ENCODE data around the gene SRSF9. TPM values are rescaled to one million over a fixed set of nuclear protein-coding genes. Genes with fewer than 3 reads are reported as not detected.

Gene SRSF9
- total RNA-seq, 1 donor from 2014 or later, result 113 TPM

DNA sequence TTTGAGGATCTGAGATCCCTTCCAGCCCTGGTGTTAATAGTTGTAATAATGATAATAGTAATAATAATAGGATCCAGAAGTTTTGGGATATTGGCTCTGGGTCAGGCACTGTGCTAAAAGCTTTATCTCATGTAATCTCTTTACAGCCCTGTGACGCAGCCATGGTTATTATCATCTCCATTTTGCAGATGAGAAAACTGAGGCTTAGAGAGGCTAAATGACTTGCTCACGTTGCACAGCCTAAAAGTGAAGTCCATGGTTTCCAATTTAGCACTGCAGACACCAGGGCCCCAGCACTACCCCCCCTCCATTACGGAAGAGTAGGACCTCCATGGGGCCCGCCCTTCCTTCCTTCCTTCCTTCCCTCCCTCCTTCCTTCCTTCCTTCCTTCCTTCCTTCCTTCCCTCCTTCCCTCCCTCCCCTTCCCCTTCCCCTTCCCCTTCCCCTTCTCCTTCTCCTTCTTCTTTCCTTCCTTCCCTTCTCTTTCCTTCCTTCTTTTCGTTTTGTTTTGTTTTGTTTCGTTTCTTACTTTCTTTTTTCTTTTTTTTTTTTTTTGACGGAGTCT is 46.6 kb downstream of the SRSF9 start:
- Mint-ChIP-seq H3K27me3 (ENCODE audit: low read depth) (no peaks in the 10 kb centered on the region), H3K27ac (ENCODE audit: unreplicated experiment) (peak overlapping the region; percentile 17), H3K36me3 (ENCODE audit: low read depth) (no peaks in the 10 kb centered on the region), H3K4me3 (ENCODE audit: unreplicated experiment) (no peak overlapping the region), H3K4me1 (ENCODE audit: low read depth) (no peaks in the 10 kb centered on the region), H3K9me3 (ENCODE audit: low read depth) (no peaks in the 10 kb centered on the region)
- no peak for TF ChIP-seq CTCF (IDR thresholded peaks at IDR 0.05)
- DNase-seq (ENCODE audit: low spot score), result no peak

DNA sequence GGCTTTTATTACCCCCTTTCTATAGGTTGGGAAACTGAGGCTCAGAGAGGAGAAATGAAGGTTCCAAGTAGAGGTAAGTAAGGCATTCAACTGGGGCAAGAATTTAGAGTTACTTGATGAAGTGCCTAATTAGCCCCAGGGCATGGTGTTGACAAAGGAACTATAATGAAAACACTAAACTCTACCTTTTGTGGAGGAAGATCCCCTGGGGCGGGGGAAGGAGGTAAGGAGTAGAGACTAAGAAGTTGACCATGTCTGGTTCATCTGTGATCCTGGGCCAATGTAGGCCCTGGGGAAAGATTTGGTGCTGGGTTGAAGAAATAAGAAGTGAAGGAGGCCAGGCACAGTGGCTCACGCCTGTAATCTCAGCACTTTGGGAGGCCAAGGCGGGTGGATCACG is 47.8 kb downstream of the SRSF9 start:
- no peak for TF ChIP-seq CTCF (IDR thresholded peaks at IDR 0.05)
- Mint-ChIP-seq H3K36me3 (ENCODE audit: low read depth) (no peaks in the 10 kb centered on the region), H3K27me3 (ENCODE audit: low read depth) (no peaks in the 10 kb centered on the region), H3K4me1 (ENCODE audit: low read depth) (no peaks in the 10 kb centered on the region), H3K9me3 (ENCODE audit: low read depth) (no peaks in the 10 kb centered on the region), H3K27ac (ENCODE audit: unreplicated experiment) (no peak overlapping the region), H3K4me3 (ENCODE audit: unreplicated experiment) (no peak overlapping the region)
- DNase-seq (ENCODE audit: low spot score), result no peak

- Mint-ChIP-seq H3K27me3 (ENCODE audit: low read depth) (no peaks in the 10 kb centered on the region), H3K9me3 (ENCODE audit: low read depth) (no peaks in the 10 kb centered on the region), H3K4me3 (ENCODE audit: unreplicated experiment) (no peak overlapping the region), H3K27ac (ENCODE audit: unreplicated experiment) (no peak overlapping the region), H3K36me3 (ENCODE audit: low read depth) (no peaks in the 10 kb centered on the region), H3K4me1 (ENCODE audit: low read depth) (no peaks in the 10 kb centered on the region)
- TF ChIP-seq CTCF (IDR thresholded peaks at IDR 0.05), result no peak
- no peak for DNase-seq (ENCODE audit: low spot score)
Measured at GRCh38 chr12:120417917-120418580, 51.5 kb downstream of the SRSF9 start.

DNA sequence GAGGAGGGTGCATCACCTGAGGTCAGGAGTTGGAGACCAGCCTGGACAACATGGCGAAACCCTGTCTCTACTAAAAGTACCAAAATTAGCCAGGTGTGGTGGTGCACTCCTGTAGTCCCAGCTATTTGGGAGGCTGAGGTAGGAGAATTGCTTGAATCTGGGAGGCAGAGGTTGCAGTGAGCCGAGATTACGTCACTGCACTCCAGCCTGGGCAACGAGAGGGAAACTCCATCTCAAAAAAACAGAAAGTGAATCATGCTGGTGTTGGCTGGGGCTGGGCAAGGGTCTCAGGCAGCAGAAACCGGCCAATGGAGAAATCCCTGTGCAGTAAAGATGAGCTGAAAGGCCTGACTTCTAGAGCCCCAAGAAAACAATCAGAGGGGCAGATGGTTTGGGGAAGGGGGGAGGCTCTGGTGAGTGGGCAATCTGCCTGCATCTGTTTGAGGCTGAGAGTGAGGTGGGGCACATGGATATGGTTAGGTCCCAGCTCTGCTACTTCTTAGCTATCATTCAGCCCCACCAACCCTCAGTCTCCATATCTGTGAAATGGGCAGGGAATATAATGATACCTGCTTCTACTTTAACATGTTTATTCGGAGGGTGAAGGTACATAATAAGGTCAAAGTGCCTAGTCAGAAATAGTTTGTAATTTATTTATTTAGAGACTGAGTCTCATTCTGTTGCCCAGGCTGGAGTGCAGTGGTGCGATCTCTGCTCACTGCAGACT is 52.9 kb downstream of the SRSF9 start:
- no peak for DNase-seq (ENCODE audit: low spot score)
- no peaks in the 10 kb centered on the region for H3K36me3 Mint-ChIP-seq (ENCODE audit: low read depth)
- H3K9me3 Mint-ChIP-seq (ENCODE audit: low read depth), result no peaks in the 10 kb centered on the region
- H3K4me3 Mint-ChIP-seq (ENCODE audit: unreplicated experiment), result no peak overlapping the region
- H3K4me1 Mint-ChIP-seq (ENCODE audit: low read depth), result no peaks in the 10 kb centered on the region
- H3K27me3 Mint-ChIP-seq (ENCODE audit: low read depth), result peaks cover 2% of the 10 kb centered on the region
- no peak overlapping the region for H3K27ac Mint-ChIP-seq (ENCODE audit: unreplicated experiment)
- no peak for TF ChIP-seq CTCF (IDR thresholded peaks at IDR 0.05)

GRCh38 chr12:120413901-120414695 is 55.5 kb downstream of the SRSF9 start:
- TF ChIP-seq CTCF (IDR thresholded peaks at IDR 0.05), result no peak
- no peaks in the 10 kb centered on the region for H3K9me3 Mint-ChIP-seq (ENCODE audit: low read depth)
- H3K27me3 Mint-ChIP-seq (ENCODE audit: low read depth), result peaks cover 2% of the 10 kb centered on the region
- H3K4me1 Mint-ChIP-seq (ENCODE audit: low read depth), result no peaks in the 10 kb centered on the region
- no peak overlapping the region for H3K27ac Mint-ChIP-seq (ENCODE audit: unreplicated experiment)
- H3K36me3 Mint-ChIP-seq (ENCODE audit: low read depth), result no peaks in the 10 kb centered on the region
- H3K4me3 Mint-ChIP-seq (ENCODE audit: unreplicated experiment), result no peak overlapping the region
- DNase-seq (ENCODE audit: low spot score), result no peak
